Brain microvascular endothelial cell (primary cell): ENCODE data around the gene MAPRE2.
A peak's percentile ranks its signal among the peaks of the same experiment; 100 is the strongest.

Source experiments
- DNase-seq: peaks from one replicate; pipeline ENCODE4 v3.0.0-alpha.2; 2020
- H3K27ac ChIP-seq: fragments of 250-450 bp; sonication (Bioruptor Pico); 2 replicates; pipeline ENCODE4 v1.5.1; 2020; ENCODE audit warnings: mild to moderate bottlenecking, moderate library complexity
- H3K27me3 ChIP-seq: fragments of 250-450 bp; sonication (Bioruptor Pico); replicated peaks from 2 replicates; pipeline ENCODE4 v1.5.1; 2020; ENCODE audit warnings: mild to moderate bottlenecking
- H3K36me3 ChIP-seq: fragments of 250-450 bp; sonication (Bioruptor Pico); replicated peaks from 2 replicates; pipeline ENCODE4 v1.5.1; 2020; ENCODE audit warnings: mild to moderate bottlenecking
- H3K4me3 ChIP-seq: 2 replicates; pipeline ENCODE4 v1.5.1; 2011; ENCODE audit warnings: low read depth, mild to moderate bottlenecking, control low read depth, low read length, moderate library complexity
- in situ Hi-C: cut with HindIII; loops from 2 replicates; pipeline ENCODE4 v1.10.0; 2017; ENCODE audit warnings: low sequenced_read_pairs, low pct_ligation_motif_present
- TF ChIP-seq, protein P1 (sequence below): IDR thresholded peaks from 2 replicates; pipeline ENCODE4 v1.5.1; 2011; ENCODE audit warnings: low read depth, mild to moderate bottlenecking, moderate library complexity, low read length, control low read depth, inconsistent platforms; ENCODE audit errors: missing control alignments

The MAPRE2 gene

DNA sequence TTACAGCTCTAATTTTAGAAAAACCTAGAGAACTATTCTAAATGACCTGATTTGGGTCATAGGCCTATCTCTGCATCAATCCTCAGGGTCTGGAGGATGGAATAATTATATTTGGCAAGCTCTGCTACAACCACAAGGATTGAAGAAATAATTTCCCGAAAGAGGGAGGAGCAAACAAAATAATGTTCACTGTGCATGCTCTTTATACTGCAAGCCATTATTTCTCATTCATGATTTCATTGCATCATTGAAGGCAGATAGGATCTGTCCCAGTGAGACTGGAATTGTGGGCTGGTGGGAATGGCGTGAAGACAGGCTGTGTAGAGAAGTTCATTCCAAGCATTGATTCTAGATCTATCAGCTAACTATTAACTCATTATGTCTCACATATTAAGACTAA lies 12.7 kb upstream of the MAPRE2 start:
- DNase-seq: no peak
- Histone ChIP-seq H3K27ac (no peak overlapping the region), H3K36me3 (no peaks in the 10 kb centered on the region)

DNA sequence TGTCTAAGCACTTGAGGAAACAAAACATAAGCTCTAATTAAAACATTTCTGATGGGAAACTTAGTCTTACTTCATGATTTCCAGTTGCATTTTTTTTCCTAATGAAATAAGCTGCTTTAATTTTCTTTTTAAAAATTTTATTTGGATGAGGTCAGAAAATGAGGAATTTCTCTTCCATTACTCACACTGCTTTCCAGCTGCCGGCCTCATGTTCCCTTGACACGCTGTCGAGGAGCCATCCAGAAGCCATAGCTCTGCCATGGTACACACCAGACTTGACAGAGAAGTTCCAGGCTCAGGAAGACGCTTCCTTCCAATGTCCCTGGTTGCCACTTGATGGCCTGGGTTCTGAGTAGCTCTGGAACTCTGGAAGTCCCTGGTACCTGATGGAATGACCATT lies 12.1 kb upstream of the MAPRE2 start:
- Histone ChIP-seq H3K36me3 (no peaks in the 10 kb centered on the region), H3K27me3 (no peaks in the 10 kb centered on the region), H3K4me3 (no peak overlapping the region), H3K27ac (no peak overlapping the region)
- in situ Hi-C loops: no loop called here
- TF ChIP-seq, protein P1, sequence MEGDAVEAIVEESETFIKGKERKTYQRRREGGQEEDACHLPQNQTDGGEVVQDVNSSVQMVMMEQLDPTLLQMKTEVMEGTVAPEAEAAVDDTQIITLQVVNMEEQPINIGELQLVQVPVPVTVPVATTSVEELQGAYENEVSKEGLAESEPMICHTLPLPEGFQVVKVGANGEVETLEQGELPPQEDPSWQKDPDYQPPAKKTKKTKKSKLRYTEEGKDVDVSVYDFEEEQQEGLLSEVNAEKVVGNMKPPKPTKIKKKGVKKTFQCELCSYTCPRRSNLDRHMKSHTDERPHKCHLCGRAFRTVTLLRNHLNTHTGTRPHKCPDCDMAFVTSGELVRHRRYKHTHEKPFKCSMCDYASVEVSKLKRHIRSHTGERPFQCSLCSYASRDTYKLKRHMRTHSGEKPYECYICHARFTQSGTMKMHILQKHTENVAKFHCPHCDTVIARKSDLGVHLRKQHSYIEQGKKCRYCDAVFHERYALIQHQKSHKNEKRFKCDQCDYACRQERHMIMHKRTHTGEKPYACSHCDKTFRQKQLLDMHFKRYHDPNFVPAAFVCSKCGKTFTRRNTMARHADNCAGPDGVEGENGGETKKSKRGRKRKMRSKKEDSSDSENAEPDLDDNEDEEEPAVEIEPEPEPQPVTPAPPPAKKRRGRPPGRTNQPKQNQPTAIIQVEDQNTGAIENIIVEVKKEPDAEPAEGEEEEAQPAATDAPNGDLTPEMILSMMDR: no peak
- peak; percentile 62 for DNase-seq

More for the DNA sequence above, 12.7 kb upstream of the MAPRE2 start:
- H3K27me3 ChIP-seq: no peaks in the 10 kb centered on the region
- TF ChIP-seq, protein P1: no peak
- no peak overlapping the region for H3K4me3 ChIP-seq
- in situ Hi-C loops: no loop called here

DNA sequence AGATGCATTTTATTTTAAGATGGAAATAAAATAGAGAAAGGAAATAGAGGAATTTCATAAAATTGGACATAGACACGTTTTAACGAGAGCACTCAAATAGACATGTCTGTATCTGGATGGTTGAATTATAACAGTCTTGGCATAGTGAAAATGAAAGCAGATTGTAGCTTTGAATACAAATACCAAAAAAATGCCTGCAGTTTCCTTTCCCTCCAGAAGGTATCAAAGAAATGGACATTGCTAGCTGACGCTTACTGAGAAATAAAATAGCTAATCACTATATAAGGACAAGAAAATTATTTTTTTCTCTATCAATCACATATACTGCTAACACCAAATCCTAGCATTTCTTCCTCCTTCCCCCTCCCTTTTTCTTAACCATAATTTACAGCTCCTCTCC lies 11.4 kb upstream of the MAPRE2 start:
- TF ChIP-seq, protein P1: no peak
- DNase-seq: no peak
- no peaks in the 10 kb centered on the region for H3K36me3 ChIP-seq
- no peaks in the 10 kb centered on the region for H3K27me3 ChIP-seq
- in situ Hi-C loops: no loop called here
- H3K4me3 ChIP-seq: no peak overlapping the region
- H3K27ac ChIP-seq: no peak overlapping the region

DNA sequence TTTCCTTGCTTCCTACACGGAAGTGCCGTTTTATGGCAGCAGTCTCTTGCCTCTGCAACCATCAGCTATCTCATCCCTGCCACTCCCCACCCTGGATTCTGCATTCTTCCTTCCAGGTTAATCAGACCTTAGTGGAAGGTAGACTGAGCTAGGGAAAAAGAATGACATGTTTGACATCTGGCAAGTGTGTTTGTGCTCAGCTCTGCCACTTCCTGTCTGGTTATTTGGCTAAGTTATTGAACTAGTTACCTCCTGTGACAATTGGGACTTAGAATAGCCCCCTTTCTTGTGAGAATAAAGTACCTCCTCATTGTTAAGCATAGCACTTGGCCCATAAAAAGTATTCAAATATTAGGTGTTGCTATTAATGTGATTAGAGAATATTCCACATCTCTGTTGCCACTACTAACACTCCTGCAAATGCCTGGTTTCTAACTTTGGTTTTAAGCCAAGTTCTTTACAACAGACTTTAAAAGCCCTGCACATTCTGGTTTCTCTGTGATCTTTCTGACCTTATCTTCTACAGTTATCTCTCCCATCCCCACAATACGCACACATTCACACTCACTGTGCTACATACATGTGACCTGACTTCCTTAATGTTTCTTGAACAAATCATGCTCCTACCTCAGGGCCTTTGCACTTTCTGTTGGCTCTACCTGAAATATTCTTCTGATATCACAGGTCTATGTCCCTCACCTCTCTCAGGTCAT lies 10.8 kb upstream of the MAPRE2 start:
- no peaks in the 10 kb centered on the region for H3K36me3 ChIP-seq
- TF ChIP-seq, protein P1: no peak
- in situ Hi-C loops: no loop called here
- H3K27me3 ChIP-seq: no peaks in the 10 kb centered on the region
- no peak for DNase-seq
- H3K27ac ChIP-seq: no peak overlapping the region
- no peak overlapping the region for H3K4me3 ChIP-seq

DNA sequence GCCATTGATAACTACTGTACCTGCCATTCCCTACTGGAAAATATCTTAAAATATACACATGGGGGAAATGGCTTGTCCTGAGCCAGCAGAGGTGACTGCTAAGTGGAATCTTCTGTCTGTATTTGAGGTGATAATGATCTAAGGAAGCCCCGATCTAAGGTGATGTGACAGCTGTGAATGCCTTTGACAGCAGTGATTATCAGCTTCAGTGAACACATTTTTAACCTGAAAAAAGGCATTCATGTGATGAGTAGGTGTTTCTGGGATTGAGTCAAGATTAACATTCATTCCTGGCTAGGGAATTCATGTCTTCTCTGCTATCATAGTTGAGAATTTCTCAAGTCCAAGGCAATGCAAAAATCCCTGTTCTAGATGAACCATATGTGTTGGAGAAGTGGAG lies 9.1 kb upstream of the MAPRE2 start:
- in situ Hi-C loops: no loop called here
- H3K27ac ChIP-seq: no peak overlapping the region

DNA sequence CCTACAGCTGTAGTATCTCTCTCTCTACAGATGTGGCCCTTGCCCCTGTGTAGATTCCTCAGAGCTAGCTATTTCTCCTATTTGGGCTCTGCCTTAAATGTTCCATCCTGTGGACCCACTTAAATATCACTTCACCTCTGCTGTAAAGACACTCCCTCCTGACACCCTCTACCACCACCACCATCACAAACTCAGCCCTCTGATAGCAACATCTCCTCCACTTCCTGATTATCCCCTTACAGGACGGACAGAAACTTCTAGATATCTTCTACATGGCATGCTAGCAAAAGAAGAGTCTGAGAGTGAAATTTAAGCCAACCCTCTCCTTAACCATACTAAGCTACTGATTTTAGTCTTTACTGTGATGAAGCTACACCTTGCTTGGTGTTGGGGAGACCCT lies 3.2 kb upstream of the MAPRE2 start:
- H3K4me3 ChIP-seq: no peak overlapping the region
- no peaks in the 10 kb centered on the region for H3K36me3 ChIP-seq
- no peaks in the 10 kb centered on the region for H3K27me3 ChIP-seq
- no peak overlapping the region for H3K27ac ChIP-seq
- DNase-seq: no peak
- in situ Hi-C loops: no loop called here
- TF ChIP-seq, protein P1: no peak

More for the DNA sequence above, 9.1 kb upstream of the MAPRE2 start:
- no peaks in the 10 kb centered on the region for H3K36me3 ChIP-seq
- no peaks in the 10 kb centered on the region for H3K27me3 ChIP-seq
- TF ChIP-seq, protein P1: no peak
- H3K4me3 ChIP-seq: no peak overlapping the region
- DNase-seq: no peak
